ENCODE measurements around the gene ANKRD22.

The ANKRD22 gene

GRCh38 chr10:88833156-88833555 lies 18.5 kb downstream of the ANKRD22 start:
- Histone ChIP-seq H3K9ac (ENCODE audit: low read depth, low read length) (no peak overlapping the region), H2AFZ (ENCODE audit: low read depth, low read length) (no peak overlapping the region), H3K27me3 (ENCODE audit: insufficient read depth, low read length, poor library complexity) (peaks cover 31% of the 10 kb centered on the region), H3K4me1 (ENCODE audit: insufficient read depth, low read length) (0 out of 2 replicates have a peak, but pooled peaks cover 3% of the 10 kb centered on the region), H3K9me3 (ENCODE audit: insufficient read depth, low read length, severe bottlenecking) (no peaks in the 10 kb centered on the region), H3K27ac (ENCODE audit: low read length) (no peak overlapping the region), H3K79me2 (ENCODE audit: insufficient read depth, low read length) (no peaks in the 10 kb centered on the region), H3K4me3 (ENCODE audit: low read depth in 1 of 2, low read length in 2 of 2) (no peak overlapping the region), H4K20me1 (ENCODE audit: insufficient read depth, low read length) (no peaks in the 10 kb centered on the region), H3K36me3 (ENCODE audit: insufficient read depth, low read length) (no peaks in the 10 kb centered on the region), H3K4me2 (ENCODE audit: insufficient read depth, low read length) (no peak overlapping the region)
- TF ChIP-seq CTCF (IDR thresholded peaks at IDR 0.05; ENCODE audit: borderline replicate concordance, extremely low read depth, low read length, poor library complexity, severe bottlenecking), result no peak
- no peak for TF ChIP-seq EZH2 (IDR thresholded peaks at IDR 0.05; ENCODE audit: borderline replicate concordance, low read depth, low read length, severe bottlenecking)
- ATAC-seq (ENCODE audit: insufficient read depth, low read depth), result no peak
- no peak for DNase-seq

GRCh38 chr10:88832376-88832775 lies 19.3 kb downstream of the ANKRD22 start:
- no peak overlapping the region for H3K4me2 ChIP-seq (ENCODE audit: insufficient read depth, low read length)
- no peak overlapping the region for H3K9ac ChIP-seq (ENCODE audit: low read depth, low read length)
- no peak overlapping the region for H3K4me3 ChIP-seq (ENCODE audit: low read depth in 1 of 2, low read length in 2 of 2)
- no peak for DNase-seq
- no peak for ATAC-seq (ENCODE audit: insufficient read depth, low read depth)
- no peaks in the 10 kb centered on the region for H3K9me3 ChIP-seq (ENCODE audit: insufficient read depth, low read length, severe bottlenecking)
- H3K36me3 ChIP-seq (ENCODE audit: insufficient read depth, low read length), result no peaks in the 10 kb centered on the region
- peaks cover 31% of the 10 kb centered on the region for H3K27me3 ChIP-seq (ENCODE audit: insufficient read depth, low read length, poor library complexity)
- H2AFZ ChIP-seq (ENCODE audit: low read depth, low read length), result no peak overlapping the region
- H3K4me1 ChIP-seq (ENCODE audit: insufficient read depth, low read length), result 0 out of 2 replicates have a peak, but pooled peaks cover 3% of the 10 kb centered on the region
- H3K79me2 ChIP-seq (ENCODE audit: insufficient read depth, low read length), result no peaks in the 10 kb centered on the region
- no peaks in the 10 kb centered on the region for H4K20me1 ChIP-seq (ENCODE audit: insufficient read depth, low read length)
- no peak overlapping the region for H3K27ac ChIP-seq (ENCODE audit: low read length)
- TF ChIP-seq CTCF (IDR thresholded peaks at IDR 0.05; ENCODE audit: borderline replicate concordance, extremely low read depth, low read length, poor library complexity, severe bottlenecking) (no peak), EZH2 (IDR thresholded peaks at IDR 0.05; ENCODE audit: borderline replicate concordance, low read depth, low read length, severe bottlenecking) (no peak)

GRCh38 chr10:88831709-88832108 lies 19.9 kb downstream of the ANKRD22 start:
- H3K27ac ChIP-seq (ENCODE audit: low read length), result no peak overlapping the region

More at GRCh38 chr10:88831709-88832108, 19.9 kb downstream of the ANKRD22 start:
- no peak overlapping the region for H3K4me3 ChIP-seq (ENCODE audit: low read depth in 1 of 2, low read length in 2 of 2)
- H3K27me3 ChIP-seq (ENCODE audit: insufficient read depth, low read length, poor library complexity), result peaks cover 31% of the 10 kb centered on the region
- H3K36me3 ChIP-seq (ENCODE audit: insufficient read depth, low read length), result no peaks in the 10 kb centered on the region
- H4K20me1 ChIP-seq (ENCODE audit: insufficient read depth, low read length), result no peaks in the 10 kb centered on the region
- no peak for ATAC-seq (ENCODE audit: insufficient read depth, low read depth)
- no peak overlapping the region for H3K4me2 ChIP-seq (ENCODE audit: insufficient read depth, low read length)
- H2AFZ ChIP-seq (ENCODE audit: low read depth, low read length), result no peak overlapping the region
- H3K9me3 ChIP-seq (ENCODE audit: insufficient read depth, low read length, severe bottlenecking), result no peaks in the 10 kb centered on the region
- no peak for DNase-seq
- H3K79me2 ChIP-seq (ENCODE audit: insufficient read depth, low read length), result no peaks in the 10 kb centered on the region
- H3K9ac ChIP-seq (ENCODE audit: low read depth, low read length), result no peak overlapping the region
- H3K4me1 ChIP-seq (ENCODE audit: insufficient read depth, low read length), result 0 out of 2 replicates have a peak, but pooled peaks cover 3% of the 10 kb centered on the region
- TF ChIP-seq CTCF (IDR thresholded peaks at IDR 0.05; ENCODE audit: borderline replicate concordance, extremely low read depth, low read length, poor library complexity, severe bottlenecking) (no peak), EZH2 (IDR thresholded peaks at IDR 0.05; ENCODE audit: borderline replicate concordance, low read depth, low read length, severe bottlenecking) (no peak)
